H1 (cell line): ENCODE measurements around the gene AP3M1. TPM values are rescaled to one million over a fixed set of nuclear protein-coding genes. Genes with fewer than 3 reads are reported as not detected.

ENCODE experiments used
- CTCF ChIA-PET: fragments of 300-600 bp; sonication (Branson Sonifier 250); formaldehyde crosslinking; loops from one replicate; lab custom pipeline; 2021; ENCODE audit not compliant: partially characterized antibody; lab: Charles Lee
- POLR2A ChIA-PET: fragments of 300-600 bp; sonication (Branson Sonifier 250); formaldehyde crosslinking; loops from one replicate; lab custom pipeline; 2021; ENCODE audit warnings: inconsistent platforms; ENCODE audit not compliant: partially characterized antibody; lab: Charles Lee
- DNase-seq, 2 experiments: peaks; one replicate each; pipeline versions ENCODE4 v3.0.0 to v3.0.0-alpha.2; 2010 to 2022; ENCODE audit warnings: low spot score in 2 of 2, low read depth in 1 of 2, mixed read lengths in 1 of 2
- FAIRE-seq: peaks from 2 replicates; lab custom pipeline; 2011; peaks lifted over from hg19 to GRCh38; lab: Jason Lieb, UNC
- H2AFZ ChIP-seq: 2 replicates; pipeline ENCODE4 v1.8.1; 2012; ENCODE audit warnings: low read length, inconsistent platforms
- H2AK5ac ChIP-seq: 2 replicates; pipeline ENCODE4 v1.6.1; 2013; ENCODE audit warnings: low read depth, low read length
- H2BK120ac ChIP-seq: replicated peaks from 2 replicates; pipeline ENCODE3; 2013; ENCODE audit warnings: low read depth, low read length, inconsistent platforms
- H2BK12ac ChIP-seq: 2 replicates; pipeline ENCODE4 v1.6.1; 2013; ENCODE audit warnings: low read depth, low read length
- H2BK15ac ChIP-seq: 2 replicates; pipeline ENCODE4 v1.6.1; 2013; ENCODE audit warnings: low read length
- H2BK20ac ChIP-seq: 2 replicates; pipeline ENCODE4 v1.6.1; 2013; ENCODE audit warnings: low read length
- H2BK5ac ChIP-seq: 2 replicates; pipeline ENCODE4 v1.6.1; 2013; ENCODE audit warnings: low read depth, low read length
- H3K14ac ChIP-seq: 2 replicates; pipeline ENCODE4 v1.6.1; 2013; ENCODE audit warnings: inconsistent platforms; ENCODE audit not compliant: insufficient read length
- H3K18ac ChIP-seq: 2 replicates; pipeline ENCODE4 v1.6.1; 2013; ENCODE audit warnings: low read length; ENCODE audit errors: extremely low read depth
- H3K23ac ChIP-seq: 2 replicates; pipeline ENCODE4 v1.6.1; 2013; ENCODE audit warnings: inconsistent platforms; ENCODE audit not compliant: insufficient read length
- H3K23me2 ChIP-seq: 2 replicates; pipeline ENCODE4 v1.6.1; 2013; ENCODE audit warnings: low read depth, low read length
- H3K27ac ChIP-seq: 2 replicates; pipeline ENCODE4 v1.6.1; 2011; ENCODE audit warnings: low read depth, low read length, inconsistent platforms
- H3K27me3 ChIP-seq, 4 experiments: replicated peaks in 1 of 4; 1 replicate in 1 of 4; 2 replicates in 3 of 4; pipeline versions ENCODE4 v1.6.1 to v1.8.1; 2011 to 2013; ENCODE audit warnings: low read length in 3 of 4, mild to moderate bottlenecking in 3 of 4, inconsistent platforms in 2 of 4, mixed read lengths in 2 of 4, moderate library complexity in 1 of 4; ENCODE audit not compliant: control insufficient read depth in 3 of 4, insufficient read depth in 3 of 4; ENCODE audit errors: extremely low read depth in 1 of 4
- H3K36me3 ChIP-seq, 4 experiments: 2 replicates each; pipeline versions ENCODE4 v1.6.1 to v1.8.1; 2011 to 2013; ENCODE audit warnings: mild to moderate bottlenecking in 4 of 4, low read length in 3 of 4, moderate library complexity in 2 of 4, control low read depth in 1 of 4, inconsistent platforms in 1 of 4; ENCODE audit not compliant: insufficient read depth in 4 of 4, control insufficient read depth in 2 of 4
- H3K4ac ChIP-seq: replicated peaks from 2 replicates; pipeline ENCODE3; 2013; ENCODE audit warnings: low read length, low read depth, mixed read lengths, inconsistent platforms; ENCODE audit not compliant: insufficient read length
- H3K4me1 ChIP-seq, 4 experiments: replicated peaks in 1 of 4; 1 replicate in 1 of 4; 2 replicates in 3 of 4; pipeline versions ENCODE4 v1.6.1 to v1.8.1; 2011 to 2013; ENCODE audit warnings: low read length in 3 of 4, inconsistent platforms in 2 of 4, mixed read lengths in 1 of 4; ENCODE audit not compliant: insufficient read depth in 4 of 4, control insufficient read depth in 3 of 4
- H3K4me2 ChIP-seq, 2 experiments: 2 replicates each; pipeline versions ENCODE4 v1.6.1 to v1.8.1; 2011 to 2013; ENCODE audit warnings: low read depth in 2 of 2, low read length in 2 of 2, control low read depth in 1 of 2, inconsistent platforms in 1 of 2, mild to moderate bottlenecking in 1 of 2; ENCODE audit not compliant: insufficient read depth in 1 of 2
- H3K4me3 ChIP-seq, 4 experiments: fragments of 200-600, 300-600 bp in 1 of 4; sonication (generic), shearing (Covaris generic), sonication (Bioruptor Twin) in 1 of 4; 2 replicates each; pipeline versions ENCODE4 v1.5.1 to v1.8.1; 2011 to 2016; ENCODE audit warnings: low read length in 4 of 4, low read depth in 3 of 4, control low read depth in 2 of 4, inconsistent platforms in 2 of 4, mild to moderate bottlenecking in 2 of 4, mixed read lengths in 1 of 4, moderate library complexity in 1 of 4; ENCODE audit not compliant: insufficient read depth in 2 of 4; ENCODE audit errors: extremely low read depth in 1 of 4
- H3K56ac ChIP-seq: replicated peaks from 2 replicates; pipeline ENCODE3; 2013; ENCODE audit warnings: low read depth, mild to moderate bottlenecking, mixed read lengths, low read length, inconsistent platforms; ENCODE audit not compliant: insufficient read length
- H3K79me1 ChIP-seq: 2 replicates; pipeline ENCODE4 v1.6.1; 2013; ENCODE audit warnings: low read depth, low read length, control low read depth
- H3K79me2 ChIP-seq, 2 experiments: 2 replicates each; pipeline versions ENCODE4 v1.6.1 to v1.8.1; 2012 to 2013; ENCODE audit warnings: low read length in 2 of 2, mild to moderate bottlenecking in 2 of 2, inconsistent platforms in 1 of 2; ENCODE audit not compliant: insufficient read depth in 2 of 2, control insufficient read depth in 1 of 2
- H3K9ac ChIP-seq, 4 experiments: replicated peaks in 1 of 4; 1 replicate in 1 of 4; 2 replicates in 3 of 4; pipeline versions ENCODE4 v1.6.1 to v1.8.1; 2011 to 2013; ENCODE audit warnings: low read depth in 3 of 4, low read length in 3 of 4, control low read depth in 2 of 4, mild to moderate bottlenecking in 2 of 4, moderate library complexity in 2 of 4, inconsistent platforms in 1 of 4; ENCODE audit errors: extremely low read depth in 1 of 4
- H3K9me3 ChIP-seq, 2 experiments: 2 replicates each; pipeline versions ENCODE4 v1.6.1 to v1.8.1; 2012 to 2013; ENCODE audit warnings: mild to moderate bottlenecking in 2 of 2, moderate library complexity in 2 of 2, control low read depth in 1 of 2, inconsistent platforms in 1 of 2, low read depth in 1 of 2, low read length in 1 of 2, mixed read lengths in 1 of 2; ENCODE audit not compliant: insufficient read depth in 2 of 2
- H4K20me1 ChIP-seq, 2 experiments: replicated peaks in 1 of 2; 2 replicates each; pipeline versions ENCODE3 to v1.8.1; 2011 to 2013; ENCODE audit warnings: inconsistent platforms in 2 of 2, low read length in 2 of 2, mild to moderate bottlenecking in 1 of 2; ENCODE audit not compliant: insufficient read depth in 2 of 2, control insufficient read depth in 1 of 2
- H4K5ac ChIP-seq: 2 replicates; pipeline ENCODE4 v1.6.1; 2013; ENCODE audit warnings: low read length, low read depth, mixed read lengths, inconsistent platforms; ENCODE audit not compliant: insufficient read length
- H4K8ac ChIP-seq: 2 replicates; pipeline ENCODE4 v1.8.0; 2013; ENCODE audit warnings: mild to moderate bottlenecking, moderate library complexity, low read length, inconsistent platforms; ENCODE audit not compliant: insufficient read depth; ENCODE audit errors: extremely low read depth
- H4K91ac ChIP-seq: replicated peaks from 2 replicates; pipeline ENCODE3; 2013; ENCODE audit warnings: low read length, mixed read lengths, inconsistent platforms; ENCODE audit not compliant: insufficient read length
- ASH2L ChIP-seq: fragments of 200-600, 300-600 bp; sonication (generic); IDR thresholded peaks from one replicate; pipeline ENCODE4 v1.7.1; 2017; ENCODE audit warnings: low read length
- BCL11A ChIP-seq, 2 experiments: IDR thresholded peaks; one replicate each; pipeline ENCODE4 v1.6.1; 2011; ENCODE audit warnings: low read depth in 2 of 2, low read length in 2 of 2, mild to moderate bottlenecking in 2 of 2
- CBX8 ChIP-seq: fragments of 300-800, 300-1000 bp; sonication (generic); IDR thresholded peaks from 2 replicates; pipeline ENCODE4 v1.7.1; 2016; ENCODE audit warnings: low read depth, low read length, borderline replicate concordance
- CREB1 ChIP-seq: IDR thresholded peaks from 2 replicates; pipeline ENCODE4 v1.6.1; 2012; ENCODE audit warnings: inconsistent platforms
- EP300 ChIP-seq, 2 experiments: IDR thresholded peaks; 1 replicate in 1 of 2; 2 replicates in 1 of 2; pipeline ENCODE4 v1.6.1; 2011 to 2012; ENCODE audit warnings: low read depth in 2 of 2, low read length in 2 of 2, mild to moderate bottlenecking in 2 of 2, borderline replicate concordance in 1 of 2, inconsistent platforms in 1 of 2, moderate library complexity in 1 of 2
- FOSL1 ChIP-seq: IDR thresholded peaks from 2 replicates; pipeline ENCODE4 v1.6.1; 2011; ENCODE audit warnings: mild to moderate bottlenecking, low read depth, low read length, moderate library complexity; ENCODE audit not compliant: insufficient read depth
- GABPA ChIP-seq: IDR thresholded peaks from 2 replicates; pipeline ENCODE4 v1.6.1; 2011; ENCODE audit warnings: mild to moderate bottlenecking, low read length, moderate library complexity, borderline replicate concordance; ENCODE audit not compliant: insufficient read depth
- KDM1A ChIP-seq: fragments of 200-600, 300-600 bp; sonication (generic); IDR thresholded peaks from 2 replicates; pipeline ENCODE4 v1.7.1; 2016; ENCODE audit warnings: mild to moderate bottlenecking, low read length, borderline replicate concordance
- POU5F1 ChIP-seq: IDR thresholded peaks from 2 replicates; pipeline ENCODE4 v1.6.1; 2011; ENCODE audit warnings: low read depth, mild to moderate bottlenecking, low read length, moderate library complexity
- TAF1 ChIP-seq: IDR thresholded peaks from 2 replicates; pipeline ENCODE4 v1.6.1; 2011; ENCODE audit warnings: mild to moderate bottlenecking, low read depth, low read length
- ZNF274 ChIP-seq: IDR thresholded peaks from 2 replicates; pipeline ENCODE4 v1.7.0; 2012; ENCODE audit warnings: low read length, borderline replicate concordance; ENCODE audit errors: extremely low read depth
- WGBS, 2 experiments: shearing (Covaris generic) in 1 of 2; methylation state at CpG; one replicate each; pipeline versions ENCODE4 v1.1.6 to v1.1.7; 2013 to 2015; ENCODE audit warnings: low lambda C conversion rate in 2 of 2, mixed read lengths in 2 of 2, inconsistent platforms in 1 of 2, low coverage in 1 of 2, missing lambda C conversion rate in 1 of 2; ENCODE audit not compliant: insufficient replicate concordance in 2 of 2, insufficient coverage in 1 of 2, insufficient read length in 1 of 2; ENCODE audit errors: extremely low coverage in 1 of 2, missing lambda C conversion rate in 1 of 2; 5-methylcytosine and 5-hydroxymethylcytosine counted together
- polyA plus RNA-seq, 7 experiments: library from polyadenylated mRNA; depleted of rRNA in 3 of 7; stranded (reverse) in 5 of 7; unstranded in 2 of 7; fragments of >200 nt in 5 of 7; fragments of 200-250 nt in 2 of 7; gene quantifications; 1 replicate in 5 of 7; 2 replicates in 1 of 7; 4 replicates in 1 of 7; pipeline versions ENCODE4 v1.2.1 to v1.2.3, GENCODE V29; 2011 to 2013; ENCODE audit warnings: missing spikeins in 2 of 7, mixed read lengths in 2 of 7
- total RNA-seq: library from RNA; stranded (reverse); fragmentation: NEBNext Ultra II Directional; extraction: Animal tissue kit (Norgen Biotek cat#: 25700); gene quantifications from 2 replicates; pipeline ENCODE4 v1.2.1, GENCODE V29; 2021
- TF ChIP-seq, protein P1 (sequence below), 3 experiments: IDR thresholded peaks; 1 replicate in 2 of 3; 2 replicates in 1 of 3; pipeline versions ENCODE4 v1.5.1 to v1.6.1; 2011; ENCODE audit warnings: low read length in 3 of 3, mild to moderate bottlenecking in 3 of 3, inconsistent platforms in 2 of 3, low read depth in 1 of 3, moderate library complexity in 1 of 3; ENCODE audit not compliant: insufficient read depth in 1 of 3; ENCODE audit errors: control extremely low read depth in 1 of 3

AP3M1 gene
- total and polyA plus RNA-seq, 2 of the 8 experiments (the other 6 are each of a cell fraction or from before 2014, with no cell fraction given): 23.9 to 38.9 TPM

DNA sequence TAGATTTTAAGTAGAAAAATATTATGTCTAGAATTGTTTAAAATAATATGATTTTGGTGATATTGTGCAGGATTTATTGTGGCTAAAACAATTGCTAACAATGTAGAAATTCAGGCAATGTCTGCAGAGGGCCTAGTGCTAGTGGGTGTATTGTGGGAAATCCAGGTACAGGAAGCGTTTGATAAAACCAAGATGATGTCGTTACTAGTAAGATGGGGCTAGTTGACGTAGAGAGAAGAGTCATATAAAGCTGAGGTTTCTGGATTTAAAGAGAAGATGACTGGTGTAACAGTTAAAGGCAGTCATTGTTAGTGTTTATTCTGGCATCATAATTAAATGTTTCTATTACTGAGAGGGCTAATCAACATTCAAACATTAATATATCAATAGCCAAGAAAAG, 43.9 kb upstream of the AP3M1 start:
- no peak overlapping the region for H2AK5ac ChIP-seq
- H3K79me2 ChIP-seq: peaks cover 0 to 70% of the 10 kb centered on the region in 2 experiments; a peak in 2 of 4 replicates
- H3K9ac ChIP-seq: no peak overlapping the region
- no peak overlapping the region for H4K5ac ChIP-seq
- no peak overlapping the region for H3K23ac ChIP-seq
- no peak overlapping the region for H2BK15ac ChIP-seq
- no peak overlapping the region for H2BK12ac ChIP-seq
- no peaks in the 10 kb centered on the region for H3K9me3 ChIP-seq
- H3K14ac ChIP-seq: no peak overlapping the region
- no peaks in the 10 kb centered on the region; the same call in 1 of the 2 replicates for H3K79me1 ChIP-seq
- no peak overlapping the region for H3K18ac ChIP-seq
- H3K36me3 ChIP-seq: no peaks in the 10 kb centered on the region
- H2BK20ac ChIP-seq: no peak overlapping the region
- H2BK120ac ChIP-seq: no peak overlapping the region
- H4K91ac ChIP-seq: no peak overlapping the region
- no peak overlapping the region for H2BK5ac ChIP-seq
- no peak overlapping the region for H3K27ac ChIP-seq
- H3K4me3 ChIP-seq: no peak overlapping the region
- H3K4me2 ChIP-seq: no peak overlapping the region
- H4K8ac ChIP-seq: no peak overlapping the region
- H4K20me1 ChIP-seq: no peaks in the 10 kb centered on the region
- CTCF ChIA-PET: no interaction called here
- H3K23me2 ChIP-seq: no peaks in the 10 kb centered on the region; the same call in none of the 2 replicates
- H3K4ac ChIP-seq: no peak overlapping the region
- no peak overlapping the region for H3K56ac ChIP-seq
- FAIRE-seq: no peak
- H2AFZ ChIP-seq: no peak overlapping the region
- peaks cover 0 to 3% (median 1%) of the 10 kb centered on the region in 4 experiments; a peak in 2 of 7 replicates for H3K4me1 ChIP-seq
- no peaks in the 10 kb centered on the region for H3K27me3 ChIP-seq
- WGBS, 2 experiments: 90% methylated on average over 3 of the region's 3 CpGs; no CpG with 5 or more reads in 1 of the 2 experiments
- DNase-seq: no peak
- POLR2A ChIA-PET: interaction anchor here (1.2 kb wide), 1 partner anchor 18 kb away, joined by 4 read pairs; no protein-coding TSS in a partner anchor
- TF ChIP-seq POU5F1: no peak
- TF ChIP-seq TAF1: no peak
- TF ChIP-seq EP300 (IDR thresholded peaks at IDR 0.05; ENCODE audit: borderline replicate concordance in 1 of 2, low read depth in 2 of 2, low read length in 2 of 2): no peak
- TF ChIP-seq CBX8: no peak
- no peak for TF ChIP-seq BCL11A (IDR thresholded peaks at IDR 0.05; ENCODE audit: low read depth in 2 of 2, low read length in 2 of 2)
- no peak for TF ChIP-seq CREB1
- no peak for TF ChIP-seq GABPA
- TF ChIP-seq ZNF274: no peak
- TF ChIP-seq ASH2L: no peak
- TF ChIP-seq FOSL1: no peak
- TF ChIP-seq KDM1A: no peak
- TF ChIP-seq, protein P1, sequence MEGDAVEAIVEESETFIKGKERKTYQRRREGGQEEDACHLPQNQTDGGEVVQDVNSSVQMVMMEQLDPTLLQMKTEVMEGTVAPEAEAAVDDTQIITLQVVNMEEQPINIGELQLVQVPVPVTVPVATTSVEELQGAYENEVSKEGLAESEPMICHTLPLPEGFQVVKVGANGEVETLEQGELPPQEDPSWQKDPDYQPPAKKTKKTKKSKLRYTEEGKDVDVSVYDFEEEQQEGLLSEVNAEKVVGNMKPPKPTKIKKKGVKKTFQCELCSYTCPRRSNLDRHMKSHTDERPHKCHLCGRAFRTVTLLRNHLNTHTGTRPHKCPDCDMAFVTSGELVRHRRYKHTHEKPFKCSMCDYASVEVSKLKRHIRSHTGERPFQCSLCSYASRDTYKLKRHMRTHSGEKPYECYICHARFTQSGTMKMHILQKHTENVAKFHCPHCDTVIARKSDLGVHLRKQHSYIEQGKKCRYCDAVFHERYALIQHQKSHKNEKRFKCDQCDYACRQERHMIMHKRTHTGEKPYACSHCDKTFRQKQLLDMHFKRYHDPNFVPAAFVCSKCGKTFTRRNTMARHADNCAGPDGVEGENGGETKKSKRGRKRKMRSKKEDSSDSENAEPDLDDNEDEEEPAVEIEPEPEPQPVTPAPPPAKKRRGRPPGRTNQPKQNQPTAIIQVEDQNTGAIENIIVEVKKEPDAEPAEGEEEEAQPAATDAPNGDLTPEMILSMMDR (IDR thresholded peaks at IDR 0.05; ENCODE audit: control extremely low read depth in 1 of 3, insufficient read depth in 1 of 3, low read depth in 1 of 3, low read length in 3 of 3): no peak
